ENCODE results near the gene RIT1. TPM values are rescaled to one million over a fixed set of nuclear protein-coding genes. Genes with fewer than 3 reads are reported as not detected.

RIT1 gene
- total and polyA plus RNA-seq, 2 of the 13 experiments (the other 11 are each of a cell fraction or from before 2014, with no cell fraction given), result 12.2 to 32.2 TPM

DNA sequence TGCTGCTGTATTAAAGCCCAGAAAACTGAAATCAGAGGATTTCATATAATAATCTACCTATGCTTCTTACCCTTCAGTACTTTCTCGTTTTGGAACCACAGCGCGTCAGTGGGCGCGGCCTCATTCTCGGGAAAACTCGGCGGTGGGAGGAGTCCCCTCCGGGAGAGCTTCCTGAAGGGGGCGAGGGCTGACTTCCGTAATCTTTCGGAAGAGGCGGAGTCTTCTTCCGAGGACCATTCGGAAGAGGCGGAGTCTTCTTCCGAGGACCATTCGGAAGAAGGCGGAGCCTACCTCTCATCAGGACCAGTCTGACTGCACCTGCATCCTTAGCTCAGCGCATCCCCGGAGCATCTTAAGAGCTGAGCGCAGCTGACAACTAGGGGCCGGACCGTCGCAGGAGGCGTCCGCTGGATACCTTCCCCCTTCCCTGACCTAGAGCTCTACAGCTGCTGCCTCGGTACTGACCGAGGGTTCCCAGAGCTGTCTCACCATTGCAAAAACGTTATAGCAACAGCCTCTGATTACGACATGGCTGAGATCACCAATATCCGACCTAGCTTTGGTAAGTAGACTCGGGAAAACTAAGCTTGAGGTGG, 51.8 kb downstream of the RIT1 start, which contains the start of gene SYT11:
Gene SYT11, plus strand, starts transcription at position 334 of the 596 bp plus-strand sequence. Its CDS starts 195 bp downstream, at position 529.
- Histone ChIP-seq H2AFZ (ENCODE audit: low read length) (peak within 1 kb of the TSS; percentile 25), H3K9ac (ENCODE audit: insufficient read depth, low read depth, low read length) (peak within 1 kb of the TSS; percentile 92), H3K79me2 (ENCODE audit: insufficient read depth, low read length) (peaks cover 16% of the 10 kb centered on the region), H3K27me3 (ENCODE audit: control insufficient read depth in 1 of 2, insufficient read depth in 2 of 2, low read length in 2 of 2) (no peaks in the 10 kb centered on the region), H3K4me1 (ENCODE audit: insufficient read depth, low read length) (peaks cover 23% of the 10 kb centered on the region), H3K27ac (ENCODE audit: extremely low read length, insufficient read depth, low read length) (peak within 1 kb of the TSS; percentile 57), H3K36me3 (replicated peaks in 1 of 2; ENCODE audit: control insufficient read depth in 1 of 2, insufficient read depth in 2 of 2, low read length in 2 of 2) (peaks cover under 1 to 3% of the 10 kb centered on the region in 2 experiments; a peak in 2 of 5 replicates), H3K4me3 (replicated peaks in 1 of 3; ENCODE audit: insufficient read depth in 1 of 3, low read depth in 2 of 3, low read length in 3 of 3) (peak within 1 kb of the TSS; percentile 78 to 90 (median 82)), H3K4me2 (ENCODE audit: low read depth, low read length) (peak within 1 kb of the TSS; percentile 82), H4K20me1 (ENCODE audit: insufficient read depth, low read length) (no peaks in the 10 kb centered on the region), H3K9me3 (ENCODE audit: low read length) (no peaks in the 10 kb centered on the region)
- no TSS peak for BruUV-seq (replicated peaks)
- peak; percentile 83 for ATAC-seq
- CTCF ChIA-PET (ENCODE audit: low intra/inter-chr PET ratio, low total read pairs), result no interaction called here
- peak; percentile 94 for DNase-seq (ENCODE audit: low spot score)
- intact Hi-C loops (cut with micrococcal nuclease; ENCODE audit: unreplicated experiment) (no loop called here), in situ Hi-C loops (cut with HindIII; ENCODE audit: extremely low pct_ligation_motif_present, low pct_unique_long_range_greater_than_20kb) (no loop called here)
- 0% methylated on average over 10 of the region's 33 CpGs for WGBS (ENCODE audit: low lambda C conversion rate)
- FAIRE-seq, result peak; percentile 96
- POLR2A ChIA-PET, result interaction anchor here (0.9 to 2.0 kb wide), 9 partner anchors 8 to 354 kb away, joined by 3 to 11 read pairs (median 3); partner anchors contain the start of genes PMF1 and RXFP4
- TF ChIP-seq ZEB1 (IDR thresholded peaks at IDR 0.05; ENCODE audit: insufficient replicate concordance, low read depth), result peak; percentile 15
- peak; percentile 71; the same call in 1 of the 2 replicates for TF ChIP-seq YEATS2 (CRISPR knock-in tag; IDR thresholded peaks at IDR 0.05; ENCODE audit: borderline replicate concordance)
- peak; percentile 14; the same call in 1 of the 2 replicates for TF ChIP-seq HCFC1 (IDR thresholded peaks at IDR 0.05; ENCODE audit: low read depth, low read length)
- TF ChIP-seq, protein P1, sequence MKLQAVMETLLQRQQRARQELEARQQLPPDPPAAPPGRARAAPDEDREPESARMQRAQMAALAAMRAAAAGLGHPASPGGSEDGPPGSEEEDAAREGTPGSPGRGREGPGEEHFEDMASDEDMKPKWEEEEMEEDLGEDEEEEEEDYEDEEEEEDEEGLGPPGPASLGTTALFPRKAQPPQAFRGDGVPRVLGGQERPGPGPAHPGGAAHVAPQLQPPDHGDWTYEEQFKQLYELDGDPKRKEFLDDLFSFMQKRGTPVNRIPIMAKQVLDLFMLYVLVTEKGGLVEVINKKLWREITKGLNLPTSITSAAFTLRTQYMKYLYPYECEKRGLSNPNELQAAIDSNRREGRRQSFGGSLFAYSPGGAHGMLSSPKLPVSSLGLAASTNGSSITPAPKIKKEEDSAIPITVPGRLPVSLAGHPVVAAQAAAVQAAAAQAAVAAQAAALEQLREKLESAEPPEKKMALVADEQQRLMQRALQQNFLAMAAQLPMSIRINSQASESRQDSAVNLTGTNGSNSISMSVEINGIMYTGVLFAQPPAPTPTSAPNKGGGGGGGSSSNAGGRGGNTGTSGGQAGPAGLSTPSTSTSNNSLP (IDR thresholded peaks at IDR 0.05; ENCODE audit: low read depth, low read length), result 0 out of 2 replicates have a peak, but pooled peaks have one; percentile 6
- peak; percentile 35; the same call in 1 of the 2 replicates for TF ChIP-seq ETV5 (CRISPR knock-in tag; IDR thresholded peaks at IDR 0.05; ENCODE audit: borderline replicate concordance)
- peak; percentile 72 for TF ChIP-seq SAP130 (CRISPR knock-in tag; IDR thresholded peaks at IDR 0.05; ENCODE audit: low read depth)
- no peak for TF ChIP-seq HMGA1 (CRISPR knock-in tag; conservative IDR thresholded peaks at IDR 0.05)
- TF ChIP-seq PHF20 (CRISPR knock-in tag; IDR thresholded peaks at IDR 0.05), result 0 out of 2 replicates have a peak, but pooled peaks have one; percentile 41
- TF ChIP-seq ESRRA (CRISPR knock-in tag; IDR thresholded peaks at IDR 0.05; ENCODE audit: low read depth), result no peak
- peak; percentile 64 for TF ChIP-seq KAT8 (CRISPR knock-in tag; IDR thresholded peaks at IDR 0.05)
- TF ChIP-seq GABPB1 (CRISPR knock-in tag; IDR thresholded peaks at IDR 0.05), result peak; percentile 64
- TF ChIP-seq XRCC5 (optimal IDR thresholded peaks at IDR 0.05; ENCODE audit: low read length), result peak; percentile 51
- TF ChIP-seq ARNT (IDR thresholded peaks at IDR 0.05), result no peak
- TF ChIP-seq, protein P2, sequence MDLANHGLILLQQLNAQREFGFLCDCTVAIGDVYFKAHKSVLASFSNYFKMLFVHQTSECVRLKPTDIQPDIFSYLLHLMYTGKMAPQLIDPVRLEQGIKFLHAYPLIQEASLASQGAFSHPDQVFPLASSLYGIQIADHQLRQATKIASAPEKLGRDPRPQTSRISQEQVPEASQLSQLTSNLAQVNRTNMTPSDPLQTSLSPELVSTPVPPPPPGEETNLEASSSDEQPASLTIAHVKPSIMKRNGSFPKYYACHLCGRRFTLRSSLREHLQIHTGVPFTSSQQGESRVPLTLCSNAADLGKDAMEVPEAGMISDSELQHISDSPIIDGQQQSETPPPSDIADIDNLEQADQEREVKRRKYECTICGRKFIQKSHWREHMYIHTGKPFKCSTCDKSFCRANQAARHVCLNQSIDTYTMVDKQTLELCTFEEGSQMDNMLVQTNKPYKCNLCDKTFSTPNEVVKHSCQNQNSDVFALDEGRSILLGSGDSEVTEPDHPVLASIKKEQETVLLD (CRISPR knock-in tag; IDR thresholded peaks at IDR 0.05; ENCODE audit: low read depth), result 0 out of 2 replicates have a peak, but pooled peaks have one; percentile 28
- no peak for TF ChIP-seq ZNF10 (CRISPR knock-in tag; IDR thresholded peaks at IDR 0.05; ENCODE audit: borderline replicate concordance, low read depth)
- TF ChIP-seq ZNF260 (CRISPR knock-in tag; IDR thresholded peaks at IDR 0.05; ENCODE audit: borderline replicate concordance, low read depth), result no peak
- TF ChIP-seq ARNTL (CRISPR knock-in tag; IDR thresholded peaks at IDR 0.05), result no peak
- TF ChIP-seq NRL (CRISPR knock-in tag; IDR thresholded peaks at IDR 0.05; ENCODE audit: borderline replicate concordance), result no peak
- no peak for TF ChIP-seq ZNF207 (IDR thresholded peaks at IDR 0.05; ENCODE audit: borderline replicate concordance)
- TF ChIP-seq SOX5 (CRISPR knock-in tag; IDR thresholded peaks at IDR 0.05; ENCODE audit: borderline replicate concordance), result 0 out of 2 replicates have a peak, but pooled peaks have one; percentile 32
- TF ChIP-seq HDAC2 (CRISPR knock-in tag; IDR thresholded peaks at IDR 0.05), result 0 out of 2 replicates have a peak, but pooled peaks have one; percentile 34
- TF ChIP-seq SP1 (IDR thresholded peaks at IDR 0.05), result no peak
- peak; percentile 71 for TF ChIP-seq SP1 (CRISPR knock-in tag; IDR thresholded peaks at IDR 0.05)
- no peak for TF ChIP-seq ZSCAN21 (CRISPR knock-in tag; IDR thresholded peaks at IDR 0.05; ENCODE audit: borderline replicate concordance)
- TF ChIP-seq ZFP36L1 (CRISPR knock-in tag; IDR thresholded peaks at IDR 0.05), result no peak
